ENCODE measurements around the gene SLC8A1. TPM values are rescaled to one million over a fixed set of nuclear protein-coding genes. Genes with fewer than 3 reads are reported as not detected.

SLC8A1 gene
- total RNA-seq, 1 donor from 2014 or later = 0.13 TPM

DNA sequence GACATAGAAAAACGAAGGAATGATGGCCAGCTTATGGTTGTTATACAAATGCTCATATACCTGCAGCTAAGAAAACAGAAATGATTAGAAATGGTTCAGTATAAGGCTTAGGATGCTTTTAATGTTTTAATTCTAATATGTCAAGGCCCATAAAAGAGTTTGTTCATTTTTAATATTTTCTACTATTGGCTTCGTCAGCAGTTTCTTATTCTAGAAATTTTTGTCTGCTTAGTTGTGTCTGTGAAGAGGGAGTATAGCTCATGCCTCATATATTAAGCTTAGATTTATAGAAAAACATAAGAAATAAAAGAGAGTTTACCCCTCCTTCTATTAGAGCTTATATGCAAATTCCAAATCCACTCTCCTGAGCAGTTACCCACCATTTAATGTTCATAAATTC lies 292.6 kb downstream of the SLC8A1 start:
- no peak for DNase-seq (ENCODE audit: low read depth in 2 of 2)

DNA sequence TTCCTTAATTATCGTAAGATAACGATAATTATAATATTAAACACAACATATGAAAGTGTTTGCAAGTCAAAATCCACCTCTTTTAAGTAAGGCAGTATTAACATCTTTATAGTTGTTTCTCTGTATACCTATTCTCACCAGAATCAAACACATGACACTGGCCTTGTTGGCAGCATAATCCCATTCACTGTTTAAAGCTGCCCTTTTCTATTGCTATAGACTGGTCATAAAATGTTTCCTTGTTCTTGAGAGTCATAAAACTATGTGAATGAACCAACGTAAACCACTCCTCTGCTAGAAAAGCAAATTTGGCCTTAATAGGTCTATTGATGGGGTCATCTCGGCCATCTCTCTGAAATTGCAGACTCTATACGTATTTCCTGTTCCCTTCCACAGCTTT lies 293.1 kb downstream of the SLC8A1 start:
- no peak for DNase-seq (ENCODE audit: low read depth in 2 of 2)

DNA sequence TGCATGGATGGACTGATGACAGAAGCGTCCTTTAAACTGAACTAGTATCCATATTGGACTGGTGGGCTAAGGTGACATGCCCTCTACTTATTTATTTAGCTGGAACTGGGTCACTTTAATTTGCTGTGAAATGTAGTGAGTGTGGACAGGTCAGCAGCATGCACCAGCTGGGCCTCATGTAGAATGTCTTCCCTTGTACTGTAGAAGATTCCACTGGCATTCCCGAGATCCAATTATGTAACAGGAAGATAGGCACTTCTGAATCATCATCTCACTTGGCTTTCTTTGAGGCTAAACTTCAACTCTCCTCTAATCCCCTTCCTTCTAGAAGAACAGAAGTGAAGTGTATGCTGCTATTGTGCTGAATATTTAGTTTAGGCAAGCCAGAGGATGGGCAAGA lies 296.2 kb downstream of the SLC8A1 start:
- DNase-seq (ENCODE audit: low read depth in 2 of 2) = no peak

DNA sequence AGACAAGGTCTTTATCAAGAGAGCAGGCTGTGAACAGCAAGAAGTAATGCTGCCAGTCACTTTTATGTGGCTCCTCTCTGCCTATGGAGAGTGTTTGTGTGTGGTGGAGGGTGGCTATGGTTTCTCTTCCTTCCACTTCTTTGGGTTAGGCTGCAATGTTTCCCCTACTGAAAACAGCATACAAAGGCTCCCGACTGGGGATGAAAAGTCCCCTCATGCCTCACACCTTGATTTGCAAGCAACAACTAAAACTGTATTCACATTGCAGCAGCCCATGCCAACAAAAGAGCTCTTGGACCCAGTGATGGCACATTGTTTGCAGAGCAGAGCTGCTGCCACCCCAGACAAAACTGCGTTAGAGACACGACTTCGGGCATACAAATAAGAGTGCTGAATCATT lies 301.6 kb downstream of the SLC8A1 start:
- no peak for DNase-seq (ENCODE audit: low read depth in 2 of 2)

DNA sequence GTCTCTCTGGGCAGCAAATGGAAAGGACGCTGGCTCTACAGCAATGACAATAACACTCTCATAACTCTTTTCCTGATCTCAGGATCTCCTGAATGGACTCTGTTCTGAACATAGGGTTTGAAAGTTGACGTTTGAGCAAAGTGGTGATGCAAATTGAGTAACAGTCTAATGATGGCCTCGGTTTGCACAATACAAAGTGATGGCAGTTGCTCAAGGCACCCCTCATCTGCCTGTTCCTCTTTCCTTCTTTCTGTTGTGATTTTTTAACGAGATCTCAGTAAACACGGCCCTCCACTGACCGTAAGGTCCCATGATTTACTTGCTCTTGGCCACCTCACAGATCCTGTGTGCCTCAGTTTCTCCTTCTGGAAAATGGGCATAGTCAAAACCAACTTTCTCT lies 303.6 kb downstream of the SLC8A1 start:
- DNase-seq (ENCODE audit: low read depth in 2 of 2) = no peak

DNA sequence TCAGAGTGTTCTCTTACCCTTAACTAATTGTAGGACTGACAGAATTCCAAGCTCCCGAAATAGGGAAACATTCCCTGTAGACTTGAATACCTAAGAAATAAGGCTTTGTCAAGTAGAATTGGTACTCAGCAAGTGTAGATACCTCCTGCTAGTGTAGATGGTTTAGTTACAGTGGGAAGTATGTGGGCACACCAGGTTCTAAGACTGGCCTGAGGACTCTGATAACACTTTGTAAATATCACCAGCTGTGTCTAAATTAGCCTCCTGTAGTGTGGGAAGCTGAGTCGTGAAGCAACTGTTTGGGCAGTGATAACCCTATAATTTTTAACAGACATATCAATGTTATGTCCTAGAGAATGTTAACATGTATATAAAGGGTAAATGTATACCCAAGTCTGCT lies 304.5 kb downstream of the SLC8A1 start:
- DNase-seq (ENCODE audit: low read depth in 2 of 2) = no peak

DNA sequence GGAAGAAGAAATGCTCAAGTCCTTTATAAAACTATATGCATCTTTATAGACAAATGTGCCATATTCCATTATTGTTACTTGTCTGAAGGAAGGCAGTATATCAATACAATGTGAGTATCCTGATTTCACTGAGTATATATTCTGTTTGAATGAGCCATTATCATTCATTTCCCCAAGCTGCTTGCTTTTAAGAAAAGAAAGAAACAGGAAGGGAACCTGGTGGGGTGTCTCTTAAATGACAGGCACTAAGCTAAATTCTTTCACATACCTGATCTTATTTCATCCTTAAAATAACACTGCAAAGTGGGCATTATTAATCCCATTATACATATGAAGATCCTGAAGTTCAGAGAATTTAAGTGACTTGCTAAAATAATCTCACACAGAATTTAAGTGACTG lies 307.9 kb downstream of the SLC8A1 start:
- DNase-seq (ENCODE audit: low read depth in 2 of 2) = no peak

DNA sequence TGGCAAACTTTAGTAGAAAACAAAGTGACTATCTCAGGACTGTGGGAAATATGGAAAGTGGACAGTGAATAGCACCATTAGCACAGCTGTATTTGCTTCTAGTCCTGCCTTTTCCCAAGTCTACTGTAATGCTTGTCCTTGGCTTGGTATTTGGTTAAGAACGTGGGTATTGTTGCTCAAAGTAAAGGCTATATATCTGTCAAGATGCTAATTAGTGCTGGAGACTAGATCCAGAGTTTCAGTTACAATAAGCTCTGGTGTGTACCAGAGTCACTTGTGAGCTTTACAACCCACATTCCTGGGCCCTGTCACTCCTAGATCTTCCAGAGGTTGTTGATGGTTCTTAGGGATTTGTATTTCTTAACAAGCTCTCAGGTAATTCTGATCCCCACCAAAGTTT lies 313.6 kb downstream of the SLC8A1 start:
- no peak for DNase-seq (ENCODE audit: low read depth in 2 of 2)

DNA sequence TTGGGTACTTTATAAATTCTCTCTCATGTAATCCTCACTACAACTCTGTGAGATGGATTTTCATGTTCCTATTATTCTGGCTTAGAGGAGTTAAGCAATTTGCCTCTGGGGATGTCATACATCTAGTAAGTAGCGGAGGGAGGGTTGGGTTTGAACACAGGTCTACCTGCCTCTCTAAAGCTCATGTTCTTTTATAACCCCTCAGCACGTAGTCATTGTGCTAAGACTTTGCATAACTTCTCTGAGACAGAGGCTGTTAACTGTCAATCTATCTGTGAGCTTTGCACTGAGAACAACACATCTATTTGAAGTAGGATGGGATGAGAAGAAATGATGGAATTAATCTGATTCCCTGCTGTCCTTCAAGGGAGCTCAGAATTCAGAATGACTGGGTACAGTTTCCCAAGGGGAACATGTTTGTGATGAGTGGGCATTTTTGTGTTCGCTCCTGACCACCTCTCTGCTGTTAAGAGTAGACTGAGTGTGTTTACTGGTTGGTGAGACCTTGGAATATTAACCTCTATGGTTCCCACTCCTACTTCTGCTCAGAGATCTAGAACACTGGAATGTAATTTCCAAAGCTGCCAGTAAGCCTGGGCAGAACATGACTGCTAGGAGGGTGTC lies 320.7 kb downstream of the SLC8A1 start:
- no peak for DNase-seq (ENCODE audit: low read depth in 2 of 2)

DNA sequence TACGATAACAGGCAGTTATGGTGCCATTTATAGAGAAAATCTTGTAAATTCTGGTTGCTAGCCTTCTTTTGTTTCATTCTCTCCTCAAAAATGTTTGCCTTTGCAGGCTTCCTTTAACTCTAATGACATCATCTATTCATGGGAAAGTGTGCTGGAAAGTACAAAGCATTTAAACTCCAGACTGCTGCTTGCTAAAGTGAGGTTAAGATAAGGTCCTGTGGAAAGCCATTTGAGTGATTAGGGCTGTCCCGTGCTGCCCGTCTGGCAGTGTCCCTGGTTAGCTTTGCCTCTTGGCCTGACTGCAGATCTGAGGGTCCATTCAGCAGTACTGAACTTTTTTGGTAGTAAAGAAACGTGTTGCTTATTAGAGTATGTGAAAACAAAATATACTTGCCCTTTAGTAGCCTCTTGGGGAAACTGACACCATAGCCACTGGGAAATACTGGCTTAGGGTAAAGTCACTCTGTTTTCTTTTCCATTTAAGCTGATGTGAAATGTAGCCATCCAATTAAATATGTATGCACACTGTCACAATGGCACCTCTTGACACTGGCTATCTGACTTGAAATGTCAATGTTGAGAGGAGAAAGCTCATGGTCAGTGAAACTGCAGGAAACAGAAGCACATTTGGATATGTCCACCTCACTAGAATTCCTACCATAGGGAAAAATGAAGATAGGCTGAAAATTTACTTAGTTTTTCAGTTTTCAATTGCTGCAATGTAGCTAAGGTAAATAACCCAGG lies 321.5 kb downstream of the SLC8A1 start:
- no peak for DNase-seq (ENCODE audit: low read depth in 2 of 2)

DNA sequence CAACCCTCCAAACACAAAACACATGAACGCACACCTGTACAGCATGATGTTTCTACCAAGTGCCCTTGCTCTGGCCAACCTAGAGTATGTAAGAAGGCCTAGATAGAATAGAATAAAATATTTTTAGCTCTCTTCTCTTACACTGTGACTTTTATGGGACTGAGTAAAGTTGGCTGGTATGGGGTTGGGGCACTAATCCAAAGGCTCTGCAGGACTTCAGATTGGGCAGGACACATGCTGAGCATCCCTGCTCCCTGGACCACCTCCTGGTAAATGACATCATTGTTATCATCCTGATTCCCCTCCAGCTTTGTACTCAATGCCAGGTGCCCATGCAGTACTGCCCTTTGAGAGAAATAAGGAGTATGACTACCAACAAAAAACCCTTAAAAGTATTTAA lies 322.2 kb downstream of the SLC8A1 start:
- DNase-seq (ENCODE audit: low read depth in 2 of 2) = no peak

DNA sequence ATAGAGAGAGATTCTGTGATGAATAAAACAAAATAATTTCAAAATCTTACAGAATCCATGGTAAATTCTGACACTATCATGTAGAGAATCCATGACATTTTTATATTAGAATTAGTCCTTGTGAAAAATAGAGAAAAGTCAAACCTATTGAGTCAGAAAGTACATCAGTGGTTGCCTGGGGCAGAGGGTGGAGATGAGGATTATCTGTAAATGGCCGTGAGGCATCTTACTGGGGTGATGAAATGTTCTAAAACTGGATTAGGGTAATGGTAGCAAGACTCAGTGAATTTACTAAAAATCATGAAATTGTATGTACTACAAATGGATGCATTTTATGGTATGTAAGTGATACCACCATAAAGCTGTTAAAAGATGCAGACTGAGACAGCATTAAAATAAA lies 323.1 kb downstream of the SLC8A1 start:
- DNase-seq (ENCODE audit: low read depth in 2 of 2) = no peak

DNA sequence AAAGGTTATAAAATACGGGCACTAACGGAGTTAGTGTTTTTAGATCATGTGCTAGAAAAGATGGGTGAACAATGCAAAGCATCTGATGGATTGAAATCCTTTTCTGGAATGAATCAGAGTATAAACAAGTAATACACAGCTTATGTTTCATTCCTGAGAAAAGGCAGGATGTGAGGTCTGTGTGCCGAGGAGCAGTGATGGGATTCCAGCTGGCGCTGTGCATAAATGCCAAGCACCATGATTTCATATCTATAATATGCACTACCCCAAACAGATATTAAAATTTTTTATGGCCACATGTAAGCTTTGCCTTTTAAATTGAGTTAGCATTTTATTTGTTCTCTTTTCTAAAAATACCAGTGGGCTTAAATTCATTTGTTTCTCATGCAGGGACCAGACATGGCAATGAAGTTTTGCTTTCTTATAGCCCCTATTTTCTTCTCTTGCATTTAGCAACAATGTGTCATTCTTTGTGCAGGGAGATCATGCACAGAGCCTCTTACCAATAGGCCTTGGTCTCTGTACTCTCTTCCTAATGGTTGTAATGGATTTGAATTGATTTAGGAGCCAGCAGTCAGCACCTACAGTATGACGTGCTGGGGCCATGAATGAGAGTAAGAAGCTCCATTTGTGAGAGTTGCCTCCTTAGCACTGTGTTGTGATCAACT lies 323.9 kb downstream of the SLC8A1 start:
- no peak for DNase-seq (ENCODE audit: low read depth in 2 of 2)

DNA sequence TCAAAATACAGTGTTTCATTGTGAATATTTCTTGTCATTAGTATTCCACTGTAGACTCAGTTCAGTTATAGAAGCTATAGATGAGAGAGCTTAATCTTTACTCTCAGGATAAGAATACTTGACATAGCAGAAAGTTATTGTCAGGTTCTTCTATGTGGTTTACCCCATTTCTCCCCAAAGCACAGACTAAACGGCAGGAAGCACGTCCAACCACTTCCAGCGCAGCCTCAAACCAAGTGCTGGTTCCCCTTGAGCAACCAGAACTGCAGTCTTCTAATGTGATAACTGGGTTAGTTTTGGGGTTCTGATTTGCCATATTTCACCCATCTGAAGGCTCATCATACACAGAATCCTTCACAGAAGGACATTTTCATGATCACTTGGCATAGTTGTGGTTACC lies 324.7 kb downstream of the SLC8A1 start:
- no peak for DNase-seq (ENCODE audit: low read depth in 2 of 2)

DNA sequence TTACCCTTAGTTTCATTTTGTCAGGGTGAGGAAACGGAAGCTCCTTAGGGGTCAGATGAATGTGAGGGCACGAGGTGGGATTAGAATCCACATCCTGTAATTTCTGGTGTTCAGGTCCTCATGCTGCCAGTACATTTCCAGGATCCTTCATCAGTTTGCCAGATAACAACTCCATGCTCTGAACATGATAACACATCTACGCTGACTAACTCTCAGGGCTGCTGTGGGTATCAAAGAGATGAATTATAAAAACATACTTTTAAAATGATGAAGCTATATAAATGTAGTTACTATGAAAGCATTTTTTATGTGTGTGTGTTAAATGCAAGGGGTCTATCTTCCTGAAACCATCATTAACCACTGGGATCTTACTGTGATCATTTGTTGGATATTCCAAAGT lies 325.9 kb downstream of the SLC8A1 start:
- no peak for DNase-seq (ENCODE audit: low read depth in 2 of 2)

DNA sequence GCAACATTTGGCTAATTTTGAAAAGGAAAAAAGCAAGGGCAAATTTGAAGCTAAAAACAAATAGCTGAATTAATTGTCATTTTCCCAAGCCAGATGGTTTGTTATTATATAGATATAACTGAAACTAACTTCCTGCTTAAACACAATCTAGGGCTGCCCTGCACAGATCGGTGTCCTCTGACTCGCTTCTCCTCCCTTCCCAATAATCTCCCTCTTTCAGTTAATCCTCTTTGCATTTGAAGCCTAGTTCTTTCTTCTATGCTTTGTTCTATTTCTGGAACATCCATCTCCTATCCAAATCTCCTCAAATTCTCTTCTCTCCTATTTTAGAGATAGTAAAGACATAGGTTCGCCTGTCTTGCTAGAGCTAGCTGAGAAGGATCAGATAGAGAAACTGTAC lies 328.1 kb downstream of the SLC8A1 start:
- no peak for DNase-seq (ENCODE audit: low read depth in 2 of 2)

DNA sequence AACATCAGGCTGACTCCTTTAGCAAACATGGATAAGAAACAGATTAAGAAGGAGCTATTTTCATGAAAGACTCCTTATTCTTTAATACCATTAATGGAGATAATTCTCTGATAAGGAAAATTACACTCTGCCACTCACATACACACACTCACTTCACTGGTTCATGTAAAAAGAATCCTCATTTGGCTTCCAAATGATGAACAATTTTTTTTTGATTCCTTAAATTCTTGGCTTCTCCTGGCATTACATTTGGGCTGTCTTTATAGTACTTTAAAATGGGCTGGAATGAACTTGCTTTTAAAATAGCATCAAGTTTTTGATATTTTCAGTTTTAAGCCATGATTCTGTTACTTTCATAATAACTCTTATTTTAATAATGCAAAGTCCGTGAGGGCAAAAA lies 328.6 kb downstream of the SLC8A1 start:
- no peak for DNase-seq (ENCODE audit: low read depth in 2 of 2)

DNA sequence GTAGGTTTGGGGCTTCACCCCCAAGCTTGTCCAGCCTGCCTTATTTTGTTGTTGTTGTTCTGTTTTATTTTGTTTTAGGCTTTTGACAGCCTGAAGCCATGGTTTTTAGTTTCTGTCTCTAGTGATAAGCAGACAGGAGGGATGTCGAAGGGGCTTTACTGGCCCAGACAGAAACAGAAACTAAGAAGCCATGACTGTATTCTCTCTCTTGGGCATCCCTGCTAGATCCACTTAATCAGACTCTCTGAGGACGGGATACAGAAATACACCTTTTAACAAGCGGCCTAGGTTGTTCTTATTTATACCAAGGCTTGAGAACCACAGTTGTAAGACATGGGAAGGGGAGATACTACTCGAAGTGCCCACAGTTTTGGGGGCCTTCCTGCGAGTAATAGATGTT lies 330.9 kb downstream of the SLC8A1 start:
- DNase-seq (ENCODE audit: low read depth in 2 of 2) = no peak

DNA sequence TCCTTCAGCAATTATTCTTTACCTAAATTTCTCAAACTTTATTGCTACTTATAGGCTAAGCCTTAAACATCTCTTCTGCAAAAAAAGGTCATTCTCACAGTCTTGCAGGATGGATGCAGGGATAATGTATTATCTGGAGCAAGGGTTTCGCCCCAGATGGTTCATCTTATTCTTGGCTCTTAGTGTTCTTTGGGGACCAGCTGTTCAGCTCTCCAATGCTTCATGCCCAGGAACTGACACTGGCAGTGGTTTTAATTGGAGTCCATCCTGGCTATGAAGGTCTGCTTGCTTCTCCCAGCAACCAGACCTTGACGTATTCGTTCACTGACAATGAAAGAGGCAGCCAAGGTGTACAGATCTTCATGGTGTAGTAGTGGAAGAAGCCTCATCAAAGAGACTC lies 331.9 kb downstream of the SLC8A1 start:
- DNase-seq (ENCODE audit: low read depth in 2 of 2) = no peak

DNA sequence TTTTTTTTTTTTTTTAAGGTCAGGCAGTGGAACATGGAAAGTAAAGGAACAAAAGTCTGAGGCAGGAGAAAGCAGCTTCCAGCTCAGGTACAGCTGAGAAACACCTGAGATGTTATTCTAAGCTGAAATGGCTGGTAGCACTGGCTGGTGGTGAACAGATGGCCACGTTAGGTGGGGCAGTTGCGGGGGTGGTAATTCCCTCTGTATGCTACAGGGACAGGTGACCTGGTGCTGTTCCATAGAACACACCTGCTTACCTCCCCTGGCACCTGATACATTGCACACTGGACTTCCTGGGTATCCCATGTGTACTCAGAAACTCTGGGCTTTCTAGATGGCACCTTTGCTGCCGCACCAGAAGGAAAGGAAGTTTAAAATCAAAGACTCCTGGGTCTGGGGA lies 333.3 kb downstream of the SLC8A1 start:
- no peak for DNase-seq (ENCODE audit: low read depth in 2 of 2)

DNA sequence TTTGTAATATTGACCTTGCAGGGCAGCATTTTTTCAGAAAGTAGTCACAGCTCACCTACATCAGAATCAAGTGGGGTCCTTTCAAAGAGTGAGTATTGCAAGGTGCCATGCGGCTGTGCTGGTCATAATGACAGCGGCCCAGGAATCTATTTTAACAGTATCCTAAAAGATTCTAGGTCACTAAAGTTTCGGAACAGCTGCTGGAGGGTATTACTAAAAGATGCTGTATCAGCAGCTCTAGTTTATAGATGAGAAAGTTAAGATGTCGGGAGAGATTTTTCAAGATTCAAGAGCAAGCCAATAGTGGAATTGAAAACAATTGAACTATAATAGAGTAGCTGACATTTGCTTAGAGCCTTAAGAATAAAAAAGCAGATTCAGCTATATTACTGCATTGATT lies 336.0 kb downstream of the SLC8A1 start:
- no peak for DNase-seq (ENCODE audit: low read depth in 2 of 2)

DNA sequence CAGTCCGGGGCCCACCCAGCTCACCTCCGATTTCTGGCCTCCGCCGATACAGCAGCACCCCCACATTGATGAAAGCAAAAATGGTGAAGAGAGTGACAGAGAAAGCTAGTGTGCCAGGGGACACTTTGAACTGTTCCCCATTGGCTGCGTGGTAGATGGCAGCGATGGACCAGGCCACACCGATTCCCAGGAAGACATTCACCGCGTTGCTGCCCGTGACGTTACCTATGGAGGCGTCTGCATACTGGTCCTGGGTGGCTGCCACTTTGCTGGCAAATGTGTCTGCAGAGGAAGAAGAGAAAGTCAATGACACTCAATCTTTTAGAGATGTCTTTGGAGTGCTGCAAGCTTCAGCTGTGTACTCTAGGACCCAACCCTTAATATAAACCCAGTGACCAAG lies 336.5 kb downstream of the SLC8A1 start:
- DNase-seq (ENCODE audit: low read depth in 2 of 2) = no peak

DNA sequence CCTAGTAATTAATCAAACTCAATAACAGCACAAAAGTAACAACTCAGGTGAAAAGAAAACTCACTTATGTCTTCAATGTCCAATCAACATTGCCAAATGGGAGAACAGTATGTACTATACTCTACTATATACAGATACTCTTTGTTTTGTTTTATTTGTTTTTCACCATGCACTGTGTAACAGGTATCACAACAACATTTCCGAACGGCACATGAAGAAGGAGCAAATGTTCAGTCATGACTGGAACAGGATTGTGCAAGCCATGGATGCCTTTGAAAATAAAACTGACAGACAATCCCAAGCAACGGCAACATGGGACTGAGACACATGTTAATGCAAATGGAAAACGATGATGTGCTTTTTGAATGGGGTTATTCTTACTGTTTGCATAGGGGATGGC lies 337.9 kb downstream of the SLC8A1 start:
- no peak for DNase-seq (ENCODE audit: low read depth in 2 of 2)

Measured in dermis microvascular lymphatic vessel endothelial cell (primary cell).